CD1c-positive myeloid dendritic cell (primary cell): ENCODE results near the gene FBXL17.
"Not testable (repeated sequence)": the region's sequence is repeated elsewhere in the genome, so short reads cannot be mapped to it uniquely, and the experiment has no call there.

Experiments used
- DNase-seq: peaks from one replicate; pipeline ENCODE4 v3.0.0-alpha.2; 2016; ENCODE audit errors: extremely low spot score

FBXL17 gene

GRCh38 chr5:108381954-108382783 is at the start of gene FBXL17:
TSS of gene FBXL17 (minus strand) at chr5:108382098.
- peak; percentile 97 for DNase-seq

DNA sequence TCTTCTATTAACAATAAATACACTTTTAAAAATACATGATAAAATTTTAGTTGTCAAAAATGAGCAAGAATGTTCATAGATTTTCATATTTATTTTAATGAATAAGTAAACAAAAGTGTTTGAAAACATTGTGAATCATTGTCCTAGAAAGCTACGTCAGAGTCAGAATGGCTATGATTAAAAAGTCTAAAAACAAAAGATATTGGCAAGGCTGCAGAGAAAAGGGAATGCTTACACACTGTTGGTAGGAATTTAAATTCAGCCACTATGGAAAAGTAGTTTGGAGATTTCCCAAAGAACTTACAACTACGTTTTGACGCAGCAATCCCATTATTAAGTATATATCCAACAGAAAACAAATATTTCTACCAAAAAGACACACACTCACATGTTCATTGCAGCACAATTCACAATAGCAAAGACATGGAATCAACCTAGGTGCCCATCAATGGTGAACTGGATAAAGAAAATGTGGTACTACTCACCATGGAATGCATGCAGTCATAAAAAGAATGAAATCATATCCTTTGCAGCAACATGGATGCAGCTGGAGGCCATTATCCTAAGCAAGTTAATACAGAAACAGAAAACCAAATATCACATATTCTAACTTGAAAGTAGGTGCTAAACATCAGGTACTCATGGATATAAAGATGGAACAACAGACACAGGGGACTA is 49.2 kb upstream of the FBXL17 start:
- DNase-seq: no peak

DNA sequence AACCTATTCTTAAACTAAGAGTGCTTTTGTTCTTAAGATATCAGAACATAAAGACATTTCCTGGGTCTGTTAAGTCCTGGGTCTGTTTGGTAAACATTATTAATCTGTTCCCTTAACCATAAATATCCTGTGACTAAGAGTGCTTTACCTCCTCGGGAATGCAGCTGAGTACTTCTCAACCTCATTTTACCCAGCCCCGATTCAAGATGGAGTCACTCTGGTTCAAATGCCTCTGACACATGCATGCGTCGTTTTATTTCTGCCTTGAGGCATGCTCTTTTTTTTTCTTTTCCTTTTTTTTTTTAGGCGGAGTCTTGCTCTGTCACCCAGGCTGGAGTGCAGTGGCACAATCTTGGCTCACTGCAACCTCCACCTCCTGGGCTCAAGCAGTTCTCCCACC is 39.8 kb upstream of the FBXL17 start:
- no peak for DNase-seq

- DNase-seq: no peak
Measured at GRCh38 chr5:108420755-108421154, 38.9 kb upstream of the FBXL17 start.

DNA sequence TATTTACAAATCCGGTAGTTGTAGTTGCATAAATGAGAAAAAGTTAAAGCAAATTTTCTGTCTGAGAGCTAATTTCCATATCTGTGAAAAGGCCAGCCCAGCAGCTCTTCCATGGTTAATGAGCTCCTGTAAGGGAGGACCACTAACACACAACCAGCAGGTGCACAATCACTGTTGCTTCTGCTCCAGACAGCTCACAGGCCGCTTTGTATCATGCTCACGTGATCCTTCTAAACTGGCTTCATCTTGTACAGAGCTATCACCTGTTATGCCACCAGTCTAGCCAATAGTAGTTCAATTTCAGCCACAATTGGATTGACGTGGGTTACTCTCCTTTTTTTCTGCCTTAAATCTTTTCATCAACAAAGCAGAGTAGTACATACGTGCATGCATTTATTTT is 38.3 kb upstream of the FBXL17 start:
- DNase-seq: no peak

DNA sequence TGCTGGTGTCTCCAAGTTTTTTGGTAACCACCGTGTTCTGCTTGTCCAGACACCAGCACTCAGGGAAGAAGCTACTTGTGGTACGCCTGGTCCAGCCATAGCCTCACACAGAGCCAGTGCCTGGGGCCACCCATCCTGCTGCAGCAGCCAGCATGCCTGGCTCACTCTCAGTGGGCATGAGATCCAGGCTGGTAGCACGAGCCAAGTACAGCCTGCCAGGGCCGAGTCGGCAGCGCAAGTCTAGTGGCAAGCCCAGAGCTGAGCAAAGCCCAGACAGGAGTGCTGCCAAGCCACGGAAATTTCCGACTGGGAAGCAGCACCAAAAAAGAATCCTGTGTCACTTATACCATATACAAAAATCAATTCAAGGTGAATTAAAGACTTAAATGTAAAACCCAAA is 36.3 kb upstream of the FBXL17 start:
- no peak for DNase-seq

- no peak for DNase-seq
Measured at GRCh38 chr5:108417166-108417670, 35.3 kb upstream of the FBXL17 start.

DNA sequence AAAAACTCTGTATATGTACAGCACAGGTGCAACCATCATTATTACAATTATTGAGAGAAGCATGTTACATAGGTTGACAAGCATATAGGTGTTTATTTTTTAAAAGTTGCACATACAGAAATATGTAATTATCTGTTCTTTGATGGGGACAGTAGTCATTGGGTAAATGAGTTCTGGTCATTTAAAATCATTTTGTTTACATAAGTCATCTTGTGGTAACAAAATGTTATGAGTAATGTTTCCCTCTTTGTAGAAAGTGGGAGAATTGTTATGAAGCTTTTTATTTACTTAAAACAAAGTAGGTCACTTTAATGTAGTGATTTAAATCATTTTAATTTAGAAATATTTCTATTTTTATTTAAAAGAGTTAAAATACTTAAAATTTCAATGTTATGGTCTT is 33.8 kb upstream of the FBXL17 start:
- no peak for DNase-seq

GRCh38 chr5:108409786-108410185 is 27.9 kb upstream of the FBXL17 start:
- no peak for DNase-seq

GRCh38 chr5:108405201-108405600 is 23.3 kb upstream of the FBXL17 start:
- not testable (repeated sequence) for DNase-seq

GRCh38 chr5:108398964-108399363 is 17.1 kb upstream of the FBXL17 start:
- DNase-seq: no peak

DNA sequence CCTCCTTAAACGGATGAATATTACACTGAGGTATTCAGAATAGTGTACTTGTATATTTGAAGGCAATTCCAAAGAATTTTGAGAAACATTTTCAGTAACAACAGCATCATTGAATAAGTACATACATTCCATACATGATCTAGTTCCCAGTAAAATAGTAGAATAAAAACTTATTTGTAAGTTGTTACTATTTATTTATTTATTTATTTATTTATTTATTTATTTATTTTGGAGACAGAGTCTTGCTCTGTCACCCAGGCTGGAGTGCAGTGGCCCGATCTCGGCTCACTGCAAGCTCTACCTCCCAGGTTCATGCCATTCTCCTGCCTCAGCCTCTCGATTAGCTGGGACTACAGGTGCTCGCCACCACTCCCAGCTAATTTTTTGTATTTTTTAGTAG is 14.9 kb upstream of the FBXL17 start:
- not testable (repeated sequence) for DNase-seq

GRCh38 chr5:108387758-108388157 is 5.9 kb upstream of the FBXL17 start:
- DNase-seq: no peak

GRCh38 chr5:108386345-108387061 is 4.6 kb upstream of the FBXL17 start:
- DNase-seq: no peak

- DNase-seq: no peak
Measured at GRCh38 chr5:108384741-108385140, 2.8 kb upstream of the FBXL17 start.

GRCh38 chr5:108382784-108383330 is 959 bp upstream of the FBXL17 start:
- no peak for DNase-seq

GRCh38 chr5:108381350-108381953 is 446 bp downstream of the FBXL17 start:
- DNase-seq: peak; percentile 85

GRCh38 chr5:108380531-108381349 is 1.2 kb downstream of the FBXL17 start:
- peak; percentile 42 for DNase-seq

DNA sequence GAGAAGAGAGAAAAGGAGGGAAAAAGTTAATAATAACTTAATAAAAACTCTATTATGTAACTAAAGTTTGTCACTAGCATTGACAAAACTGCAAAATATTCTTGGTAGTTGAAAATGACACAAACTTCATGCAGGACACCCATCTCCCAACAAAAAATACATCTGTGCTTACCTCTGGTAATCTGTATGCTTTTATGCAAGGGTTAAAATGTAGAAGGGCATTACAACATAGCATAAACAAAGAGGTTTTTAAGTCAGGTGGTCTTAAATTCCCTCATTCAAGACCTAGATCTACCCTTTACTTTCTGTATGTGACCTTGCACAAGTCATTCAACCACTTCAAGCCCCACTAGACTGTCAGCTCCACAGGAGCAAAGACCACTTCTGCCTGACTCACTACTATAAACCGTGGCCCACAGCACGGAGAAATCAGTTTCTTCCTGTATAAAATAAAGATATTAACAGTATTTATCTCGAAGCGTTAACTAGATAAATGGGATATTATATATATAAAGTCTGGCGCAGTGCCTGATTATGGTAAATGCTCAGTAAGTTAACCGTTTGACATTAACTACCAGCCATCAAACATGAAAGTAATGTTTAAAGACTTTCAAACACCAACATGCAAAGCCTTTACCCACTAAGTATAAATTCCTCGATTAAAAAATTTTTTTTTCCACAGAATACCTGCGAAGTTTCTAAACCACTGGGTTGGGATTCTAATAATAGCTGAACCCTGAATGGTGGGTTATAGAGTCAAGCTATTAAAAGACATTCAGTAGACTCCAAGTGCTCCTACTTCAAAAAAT is 2.0 kb downstream of the FBXL17 start:
- no peak for DNase-seq

GRCh38 chr5:108375768-108376167 is 6.1 kb downstream of the FBXL17 start:
- no peak for DNase-seq
